Loucy (cell line): ENCODE measurements around the gene ENTREP3.

ENCODE experiments used
- EZH2phosphoT487 ChIP-seq: fragments of 200-600 bp; IDR thresholded peaks from 2 replicates; pipeline ENCODE4 v1.6.1; 2018; ENCODE audit warnings: antibody characterized with exemption, mild to moderate bottlenecking, moderate library complexity, borderline replicate concordance
- TF ChIP-seq, protein P1 (sequence below): fragments of 200-600 bp; sonication (generic); conservative IDR thresholded peaks from 2 replicates; pipeline ENCODE4 v1.5.1; 2014; ENCODE audit warnings: mild to moderate bottlenecking, antibody characterized with exemption, low read length

GRCh38 chr1:155255243-155256007 is at the start of gene ENTREP3:
- TF ChIP-seq, protein P1, sequence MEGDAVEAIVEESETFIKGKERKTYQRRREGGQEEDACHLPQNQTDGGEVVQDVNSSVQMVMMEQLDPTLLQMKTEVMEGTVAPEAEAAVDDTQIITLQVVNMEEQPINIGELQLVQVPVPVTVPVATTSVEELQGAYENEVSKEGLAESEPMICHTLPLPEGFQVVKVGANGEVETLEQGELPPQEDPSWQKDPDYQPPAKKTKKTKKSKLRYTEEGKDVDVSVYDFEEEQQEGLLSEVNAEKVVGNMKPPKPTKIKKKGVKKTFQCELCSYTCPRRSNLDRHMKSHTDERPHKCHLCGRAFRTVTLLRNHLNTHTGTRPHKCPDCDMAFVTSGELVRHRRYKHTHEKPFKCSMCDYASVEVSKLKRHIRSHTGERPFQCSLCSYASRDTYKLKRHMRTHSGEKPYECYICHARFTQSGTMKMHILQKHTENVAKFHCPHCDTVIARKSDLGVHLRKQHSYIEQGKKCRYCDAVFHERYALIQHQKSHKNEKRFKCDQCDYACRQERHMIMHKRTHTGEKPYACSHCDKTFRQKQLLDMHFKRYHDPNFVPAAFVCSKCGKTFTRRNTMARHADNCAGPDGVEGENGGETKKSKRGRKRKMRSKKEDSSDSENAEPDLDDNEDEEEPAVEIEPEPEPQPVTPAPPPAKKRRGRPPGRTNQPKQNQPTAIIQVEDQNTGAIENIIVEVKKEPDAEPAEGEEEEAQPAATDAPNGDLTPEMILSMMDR = no peak
- TF ChIP-seq EZH2phosphoT487 = no peak
